Measurements from ENCODE around the gene RTL1.

DNA sequence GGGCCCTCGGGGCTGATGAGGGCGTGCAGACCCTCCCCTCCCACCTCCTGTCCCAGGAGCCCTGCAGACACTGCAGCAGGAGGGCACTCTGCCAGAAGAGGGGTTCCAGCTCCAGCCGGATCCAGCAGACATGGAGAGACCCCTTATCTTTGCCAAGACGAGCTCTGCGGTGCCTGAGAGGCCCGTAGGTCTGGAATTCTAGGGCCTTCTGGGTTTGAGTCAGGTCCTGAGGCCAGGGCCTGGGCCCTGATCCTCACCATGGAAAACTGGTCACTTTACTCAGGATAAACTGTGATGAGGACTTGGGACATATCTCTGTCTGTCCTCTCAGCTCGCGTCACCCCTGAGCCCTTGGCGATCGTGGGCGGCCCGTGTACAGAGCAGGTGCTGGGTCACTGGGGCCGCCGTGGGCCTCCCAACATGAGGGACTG is 63.8 kb downstream of the RTL1 start:
- TF ChIP-seq, protein P1, sequence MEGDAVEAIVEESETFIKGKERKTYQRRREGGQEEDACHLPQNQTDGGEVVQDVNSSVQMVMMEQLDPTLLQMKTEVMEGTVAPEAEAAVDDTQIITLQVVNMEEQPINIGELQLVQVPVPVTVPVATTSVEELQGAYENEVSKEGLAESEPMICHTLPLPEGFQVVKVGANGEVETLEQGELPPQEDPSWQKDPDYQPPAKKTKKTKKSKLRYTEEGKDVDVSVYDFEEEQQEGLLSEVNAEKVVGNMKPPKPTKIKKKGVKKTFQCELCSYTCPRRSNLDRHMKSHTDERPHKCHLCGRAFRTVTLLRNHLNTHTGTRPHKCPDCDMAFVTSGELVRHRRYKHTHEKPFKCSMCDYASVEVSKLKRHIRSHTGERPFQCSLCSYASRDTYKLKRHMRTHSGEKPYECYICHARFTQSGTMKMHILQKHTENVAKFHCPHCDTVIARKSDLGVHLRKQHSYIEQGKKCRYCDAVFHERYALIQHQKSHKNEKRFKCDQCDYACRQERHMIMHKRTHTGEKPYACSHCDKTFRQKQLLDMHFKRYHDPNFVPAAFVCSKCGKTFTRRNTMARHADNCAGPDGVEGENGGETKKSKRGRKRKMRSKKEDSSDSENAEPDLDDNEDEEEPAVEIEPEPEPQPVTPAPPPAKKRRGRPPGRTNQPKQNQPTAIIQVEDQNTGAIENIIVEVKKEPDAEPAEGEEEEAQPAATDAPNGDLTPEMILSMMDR (IDR thresholded peaks at IDR 0.05): no peak
- TF ChIP-seq EZH2phosphoT487 (IDR thresholded peaks at IDR 0.05) (no peak), EZH2 (IDR thresholded peaks at IDR 0.05) (no peak)
